ENCODE data around the gene KAT14.
"Not testable (repeated sequence)": the region's sequence is repeated elsewhere in the genome, so short reads cannot be mapped to it uniquely, and the experiment has no call there.

KAT14 gene

DNA sequence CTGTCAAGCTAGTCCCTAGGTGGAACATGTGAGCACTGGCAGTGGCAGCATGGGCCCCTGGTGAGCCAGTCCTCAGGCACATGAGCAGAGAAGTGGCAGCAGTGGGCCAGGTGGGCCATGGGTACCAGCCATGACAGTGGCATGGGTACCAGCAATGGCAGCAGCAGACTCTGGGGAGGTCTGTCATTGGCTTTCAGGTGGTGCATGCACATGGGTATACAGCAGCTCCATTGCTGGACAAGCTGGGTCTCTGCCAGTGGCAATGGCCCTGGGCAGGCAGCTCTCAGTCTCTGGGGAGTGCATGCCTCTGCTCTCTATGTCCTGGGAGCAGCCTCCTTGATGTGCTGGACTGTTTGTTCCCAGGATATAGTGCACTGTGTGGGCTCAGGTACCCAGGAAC, 65.3 kb downstream of the KAT14 start:
- H3K27me3 ChIP-seq (ENCODE audit: low read length): no peaks in the 10 kb centered on the region
- no peaks in the 10 kb centered on the region for H3K79me2 ChIP-seq (ENCODE audit: insufficient read depth, low read length)
- no peaks in the 10 kb centered on the region for H3K9me2 ChIP-seq (replicated peaks; ENCODE audit: insufficient read depth, low read length)
- H3K4me2 ChIP-seq (ENCODE audit: low read depth, low read length, poor library complexity, severe bottlenecking): no peak overlapping the region
- H4K20me1 ChIP-seq (ENCODE audit: low read depth, low read length): no peaks in the 10 kb centered on the region
- H3K36me3 ChIP-seq (ENCODE audit: low read length): no peaks in the 10 kb centered on the region
- H3K9ac ChIP-seq (ENCODE audit: low read length): no peak overlapping the region
- H3K9me3 ChIP-seq (ENCODE audit: insufficient read depth, low read length): peaks cover 8% of the 10 kb centered on the region; the same call in 1 of the 2 replicates
- H3K4me3 ChIP-seq (ENCODE audit: insufficient read depth, low read length, poor library complexity, severe bottlenecking): no peak overlapping the region
- H2AFZ ChIP-seq (ENCODE audit: low read depth, low read length, severe bottlenecking): no peak overlapping the region
- H3K27ac ChIP-seq (ENCODE audit: low read depth, low read length): no peak overlapping the region
- TF ChIP-seq EZH2phosphoT487 (conservative IDR thresholded peaks at IDR 0.05; ENCODE audit: low read length): no peak
- TF ChIP-seq, protein P1, sequence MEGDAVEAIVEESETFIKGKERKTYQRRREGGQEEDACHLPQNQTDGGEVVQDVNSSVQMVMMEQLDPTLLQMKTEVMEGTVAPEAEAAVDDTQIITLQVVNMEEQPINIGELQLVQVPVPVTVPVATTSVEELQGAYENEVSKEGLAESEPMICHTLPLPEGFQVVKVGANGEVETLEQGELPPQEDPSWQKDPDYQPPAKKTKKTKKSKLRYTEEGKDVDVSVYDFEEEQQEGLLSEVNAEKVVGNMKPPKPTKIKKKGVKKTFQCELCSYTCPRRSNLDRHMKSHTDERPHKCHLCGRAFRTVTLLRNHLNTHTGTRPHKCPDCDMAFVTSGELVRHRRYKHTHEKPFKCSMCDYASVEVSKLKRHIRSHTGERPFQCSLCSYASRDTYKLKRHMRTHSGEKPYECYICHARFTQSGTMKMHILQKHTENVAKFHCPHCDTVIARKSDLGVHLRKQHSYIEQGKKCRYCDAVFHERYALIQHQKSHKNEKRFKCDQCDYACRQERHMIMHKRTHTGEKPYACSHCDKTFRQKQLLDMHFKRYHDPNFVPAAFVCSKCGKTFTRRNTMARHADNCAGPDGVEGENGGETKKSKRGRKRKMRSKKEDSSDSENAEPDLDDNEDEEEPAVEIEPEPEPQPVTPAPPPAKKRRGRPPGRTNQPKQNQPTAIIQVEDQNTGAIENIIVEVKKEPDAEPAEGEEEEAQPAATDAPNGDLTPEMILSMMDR (IDR thresholded peaks at IDR 0.05; ENCODE audit: insufficient read depth, low read length, poor library complexity, severe bottlenecking): no peak
- H3F3A ChIP-seq (ENCODE audit: insufficient read depth): no peaks in the 10 kb centered on the region

DNA sequence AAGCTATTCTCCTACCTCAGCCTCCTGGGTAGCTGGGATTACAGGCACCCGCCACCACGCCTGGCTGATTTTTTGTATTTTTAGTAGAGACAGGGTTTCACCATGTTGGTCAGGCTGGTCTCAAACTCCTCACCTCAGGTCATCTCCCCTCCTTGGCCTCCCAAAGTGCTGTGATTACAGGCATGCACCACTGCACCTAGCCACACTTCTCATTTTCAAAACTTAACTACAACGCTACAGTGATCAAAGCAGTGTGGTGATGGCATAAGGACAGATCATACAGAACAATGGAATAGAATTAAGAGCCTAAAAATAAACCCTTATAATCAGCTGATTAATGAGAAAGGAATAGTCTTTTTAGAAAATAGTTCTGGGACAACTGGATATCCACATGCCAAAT, 66.0 kb downstream of the KAT14 start:
- H3K9ac ChIP-seq (ENCODE audit: low read length); H3F3A ChIP-seq (ENCODE audit: insufficient read depth); H3K9me3 ChIP-seq (ENCODE audit: insufficient read depth, low read length); H3K4me2 ChIP-seq (ENCODE audit: low read depth, low read length, poor library complexity, severe bottlenecking); H4K20me1 ChIP-seq (ENCODE audit: low read depth, low read length); H3K4me3 ChIP-seq (ENCODE audit: insufficient read depth, low read length, poor library complexity, severe bottlenecking); H2AFZ ChIP-seq (ENCODE audit: low read depth, low read length, severe bottlenecking); H3K27me3 ChIP-seq (ENCODE audit: low read length); H3K9me2 ChIP-seq (replicated peaks; ENCODE audit: insufficient read depth, low read length); H3K27ac ChIP-seq (ENCODE audit: low read depth, low read length); H3K79me2 ChIP-seq (ENCODE audit: insufficient read depth, low read length); H3K36me3 ChIP-seq (ENCODE audit: low read length): not testable (repeated sequence)

DNA sequence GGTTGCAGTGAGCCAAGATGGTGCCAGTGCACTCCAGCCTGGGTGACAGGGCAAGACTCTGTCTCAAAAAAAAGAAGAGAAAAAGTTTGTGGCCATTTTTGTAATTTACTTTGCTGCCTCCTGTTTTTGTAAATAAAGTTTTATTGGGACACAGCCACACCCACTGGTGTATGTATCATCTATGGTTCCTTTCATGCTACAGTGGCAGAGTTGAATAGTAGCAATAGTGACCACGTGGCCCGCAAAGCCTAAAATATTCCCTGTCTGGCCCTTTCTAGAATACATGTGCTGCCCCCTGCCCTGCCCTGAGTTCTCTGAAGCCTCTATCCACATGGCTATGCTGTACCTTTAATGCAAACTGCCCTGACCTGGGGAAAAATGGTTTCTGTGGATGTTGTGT, 75.3 kb downstream of the KAT14 start:
- Histone ChIP-seq H2AFZ (ENCODE audit: low read depth, low read length, severe bottlenecking) (no peak overlapping the region), H3K27me3 (ENCODE audit: low read length) (no peaks in the 10 kb centered on the region), H3K79me2 (ENCODE audit: insufficient read depth, low read length) (no peaks in the 10 kb centered on the region), H3K27ac (ENCODE audit: low read depth, low read length) (no peak overlapping the region), H3K4me3 (ENCODE audit: insufficient read depth, low read length, poor library complexity, severe bottlenecking) (no peak overlapping the region), H3K4me2 (ENCODE audit: low read depth, low read length, poor library complexity, severe bottlenecking) (no peak overlapping the region), H3K9ac (ENCODE audit: low read length) (no peak overlapping the region), H3K36me3 (ENCODE audit: low read length) (no peaks in the 10 kb centered on the region), H3F3A (ENCODE audit: insufficient read depth) (no peaks in the 10 kb centered on the region), H4K20me1 (ENCODE audit: low read depth, low read length) (no peaks in the 10 kb centered on the region), H3K9me3 (ENCODE audit: insufficient read depth, low read length) (no peaks in the 10 kb centered on the region), H3K9me2 (replicated peaks; ENCODE audit: insufficient read depth, low read length) (no peaks in the 10 kb centered on the region)
- no peak for TF ChIP-seq EZH2phosphoT487 (conservative IDR thresholded peaks at IDR 0.05; ENCODE audit: low read length)
- TF ChIP-seq, protein P1 (IDR thresholded peaks at IDR 0.05; ENCODE audit: insufficient read depth, low read length, poor library complexity, severe bottlenecking): no peak

DNA sequence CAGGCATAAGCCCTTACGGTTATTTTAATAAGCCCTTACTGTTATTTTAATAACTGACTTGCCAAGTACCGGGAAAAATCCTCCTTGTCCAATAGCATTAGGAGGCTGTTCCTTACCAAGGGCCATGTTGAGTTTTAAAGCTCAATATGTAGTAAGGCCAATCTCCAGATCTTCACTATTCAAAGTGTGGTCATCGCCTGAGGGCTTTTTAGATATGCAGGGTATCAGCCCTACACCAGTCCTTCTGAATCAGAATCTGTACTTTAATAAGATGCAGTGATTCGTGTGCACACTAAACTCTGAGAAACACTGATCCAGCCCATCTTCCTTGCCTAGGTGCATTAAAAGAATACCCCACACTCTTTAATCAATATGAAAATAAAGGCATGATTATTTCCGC, 77.9 kb downstream of the KAT14 start:
- H3K9me2 ChIP-seq (replicated peaks; ENCODE audit: insufficient read depth, low read length): no peaks in the 10 kb centered on the region
- H3K4me3 ChIP-seq (ENCODE audit: insufficient read depth, low read length, poor library complexity, severe bottlenecking): no peak overlapping the region
- no peaks in the 10 kb centered on the region for H3K27me3 ChIP-seq (ENCODE audit: low read length)
- TF ChIP-seq, protein P1 (IDR thresholded peaks at IDR 0.05; ENCODE audit: insufficient read depth, low read length, poor library complexity, severe bottlenecking): no peak
- TF ChIP-seq EZH2phosphoT487 (conservative IDR thresholded peaks at IDR 0.05; ENCODE audit: low read length): no peak
- no peak overlapping the region for H2AFZ ChIP-seq (ENCODE audit: low read depth, low read length, severe bottlenecking)
- H3F3A ChIP-seq (ENCODE audit: insufficient read depth): no peaks in the 10 kb centered on the region
- H3K9me3 ChIP-seq (ENCODE audit: insufficient read depth, low read length): no peaks in the 10 kb centered on the region
- no peak overlapping the region for H3K27ac ChIP-seq (ENCODE audit: low read depth, low read length)
- H4K20me1 ChIP-seq (ENCODE audit: low read depth, low read length): no peaks in the 10 kb centered on the region
- H3K36me3 ChIP-seq (ENCODE audit: low read length): no peaks in the 10 kb centered on the region
- H3K9ac ChIP-seq (ENCODE audit: low read length): no peak overlapping the region
- H3K4me2 ChIP-seq (ENCODE audit: low read depth, low read length, poor library complexity, severe bottlenecking): no peak overlapping the region
- no peaks in the 10 kb centered on the region for H3K79me2 ChIP-seq (ENCODE audit: insufficient read depth, low read length)
